ENCODE measurements around the gene ARRDC5. TPM values are rescaled to one million over a fixed set of nuclear protein-coding genes. Genes with fewer than 3 reads are reported as not detected.
A peak's percentile ranks its signal among the peaks of the same experiment; 100 is the strongest.
"Not testable (repeated sequence)": the region's sequence is repeated elsewhere in the genome, so short reads cannot be mapped to it uniquely, and the experiment has no call there.

Gene ARRDC5
- total and polyA plus RNA-seq, 5 donors from 2014 or later, result 1.1 to 6.1 (median 1.3) TPM

DNA sequence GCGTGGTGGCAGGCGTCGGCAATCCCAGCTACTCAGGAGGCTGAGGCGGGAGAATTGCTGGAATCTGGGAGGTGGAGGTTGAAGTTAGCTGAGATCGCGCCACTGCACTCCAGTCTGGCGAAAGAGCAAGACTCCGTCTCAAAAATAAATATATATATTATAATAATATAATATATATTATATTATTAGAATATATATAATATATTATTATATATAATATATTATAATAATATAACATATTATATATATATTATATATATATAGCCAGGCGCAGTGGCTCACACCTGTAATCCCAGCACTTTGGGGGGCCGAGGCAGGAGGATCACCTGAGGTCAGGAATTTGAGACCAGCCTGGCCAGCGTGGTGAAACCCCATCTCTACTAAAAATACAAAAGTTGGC lies 9.7 kb downstream of the ARRDC5 start:
- not testable (repeated sequence) for H3K36me3 ChIP-seq (ENCODE audit: control insufficient read depth, insufficient read depth, low read length); H3K4me1 Mint-ChIP-seq; ATAC-seq (ENCODE audit: low read depth in 2 of 2); H3K4me3 ChIP-seq (ENCODE audit: low read depth, low read length); H3K27ac ChIP-seq (ENCODE audit: insufficient read depth, low read length, poor library complexity, severe bottlenecking); H3K4me3 Mint-ChIP-seq; H3K27ac Mint-ChIP-seq; H3K4me1 ChIP-seq (ENCODE audit: control insufficient read depth, insufficient read depth, low read length, poor library complexity, severe bottlenecking); DNase-seq; H3K27me3 ChIP-seq (ENCODE audit: control insufficient read depth, insufficient read depth, low read length); H3K9me3 Mint-ChIP-seq; H3K9me3 ChIP-seq (ENCODE audit: control insufficient read depth in 2 of 2, low read length in 2 of 2); H3K27me3 Mint-ChIP-seq
- peaks cover 14% of the 10 kb centered on the region for H3K36me3 Mint-ChIP-seq

DNA sequence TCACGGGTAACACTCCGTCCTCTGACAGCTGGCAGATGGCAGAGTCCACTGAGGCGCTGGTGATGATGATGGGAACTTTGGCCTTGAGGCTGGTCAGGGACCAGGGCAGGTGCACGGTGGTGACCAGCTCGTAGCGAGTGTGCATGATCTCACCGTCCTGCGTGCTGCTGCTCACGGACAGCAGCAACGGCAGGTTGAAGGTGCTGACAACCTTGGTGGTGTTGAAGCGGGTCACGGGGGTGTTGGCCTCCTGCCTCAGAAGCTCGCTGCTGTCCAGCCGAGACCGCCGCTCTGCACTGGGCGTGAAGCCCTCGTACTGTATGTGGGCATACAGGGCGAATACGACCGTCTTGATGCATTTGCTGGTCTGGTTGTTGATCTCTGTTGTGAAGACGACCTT lies 11.6 kb downstream of the ARRDC5 start:
- Mint-ChIP-seq H3K4me3 (no peak overlapping the region), H3K27me3 (no peaks in the 10 kb centered on the region), H3K27ac (no peak overlapping the region), H3K36me3 (peaks cover 14% of the 10 kb centered on the region), H3K4me1 (peaks cover 0 to 6% (median 3%) of the 10 kb centered on the region in 4 donors), H3K9me3 (no peaks in the 10 kb centered on the region)
- H3K36me3 ChIP-seq (ENCODE audit: control insufficient read depth, insufficient read depth, low read length), result peaks cover 6% of the 10 kb centered on the region
- no peak overlapping the region for H3K27ac ChIP-seq (ENCODE audit: insufficient read depth, low read length, poor library complexity, severe bottlenecking)
- H3K9me3 ChIP-seq (ENCODE audit: control insufficient read depth in 2 of 2, low read length in 2 of 2), result no peaks in the 10 kb centered on the region
- DNase-seq, result no peak
- H3K4me1 ChIP-seq (ENCODE audit: control insufficient read depth, insufficient read depth, low read length, poor library complexity, severe bottlenecking), result no peaks in the 10 kb centered on the region
- H3K4me3 ChIP-seq (ENCODE audit: low read depth, low read length), result no peak overlapping the region
- no peak for ATAC-seq (ENCODE audit: low read depth in 2 of 2)
- no peaks in the 10 kb centered on the region for H3K27me3 ChIP-seq (ENCODE audit: control insufficient read depth, insufficient read depth, low read length)

DNA sequence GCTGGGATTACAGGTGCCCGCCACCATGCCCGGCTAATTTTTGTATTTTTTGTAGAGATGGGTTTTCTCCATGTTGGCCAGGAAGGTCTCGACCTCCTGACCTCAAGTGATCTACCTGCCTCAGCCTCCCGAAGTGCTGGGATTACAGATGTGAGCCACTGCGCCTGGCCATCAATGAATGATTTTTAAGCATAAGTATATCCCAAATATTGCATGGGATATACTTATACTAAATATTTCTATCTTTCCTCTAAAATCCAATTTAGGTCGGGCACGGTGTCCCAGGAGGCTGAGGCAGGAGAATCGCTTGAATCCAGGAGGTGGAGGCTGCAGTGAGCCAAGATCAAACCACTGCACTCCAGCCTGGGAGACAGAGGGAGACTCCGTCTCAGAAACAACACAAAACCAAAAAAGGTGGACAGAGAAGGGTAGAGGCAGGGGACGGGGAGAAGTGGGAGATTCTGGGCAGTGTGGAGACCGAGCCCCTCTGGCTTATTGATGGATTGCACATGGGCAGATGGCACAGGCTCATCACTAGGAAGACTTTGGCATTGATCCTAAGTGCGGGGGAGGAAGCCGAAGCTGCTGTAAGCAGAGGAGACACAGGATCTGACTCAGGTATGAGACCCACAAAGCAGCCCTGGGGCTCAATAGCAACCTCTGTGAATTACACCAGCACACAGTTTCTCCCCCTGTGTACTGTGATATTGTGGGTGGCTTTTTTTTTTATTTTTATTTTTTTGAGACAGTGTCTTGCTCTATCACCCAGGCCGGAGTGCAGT lies 13.5 kb downstream of the ARRDC5 start:
- peaks cover 11% of the 10 kb centered on the region for H3K36me3 Mint-ChIP-seq

DNA sequence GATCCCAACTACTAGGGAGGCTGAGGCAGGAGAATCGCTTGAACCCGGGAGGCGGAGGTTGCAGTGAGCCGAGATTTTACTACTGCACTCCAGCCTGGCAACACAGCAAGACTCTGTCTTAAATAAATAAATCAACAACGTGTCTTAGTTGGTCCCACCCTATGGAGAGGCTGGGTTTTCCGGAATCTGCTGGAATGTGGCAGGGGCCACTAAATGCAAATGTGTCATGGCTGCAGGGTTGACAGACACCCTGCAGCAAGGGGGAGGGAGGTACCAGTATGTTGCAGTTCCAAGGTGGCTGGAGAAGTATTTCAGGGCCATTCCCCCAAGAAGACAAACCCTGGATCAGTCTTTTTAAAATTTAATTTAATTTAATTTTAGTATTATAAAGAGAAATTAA lies 14.9 kb downstream of the ARRDC5 start:
- H3K4me1 ChIP-seq (ENCODE audit: control insufficient read depth, insufficient read depth, low read length, poor library complexity, severe bottlenecking); H3K4me3 ChIP-seq (ENCODE audit: low read depth, low read length); H3K36me3 ChIP-seq (ENCODE audit: control insufficient read depth, insufficient read depth, low read length); ATAC-seq (ENCODE audit: low read depth in 2 of 2); H3K27ac ChIP-seq (ENCODE audit: insufficient read depth, low read length, poor library complexity, severe bottlenecking); H3K27me3 Mint-ChIP-seq; H3K9me3 ChIP-seq (ENCODE audit: control insufficient read depth in 2 of 2, low read length in 2 of 2); H3K27me3 ChIP-seq (ENCODE audit: control insufficient read depth, insufficient read depth, low read length); H3K4me1 Mint-ChIP-seq; H3K4me3 Mint-ChIP-seq; H3K27ac Mint-ChIP-seq; DNase-seq; H3K9me3 Mint-ChIP-seq: not testable (repeated sequence)
- H3K36me3 Mint-ChIP-seq, result peaks cover 11% of the 10 kb centered on the region

More for the DNA sequence above, 13.5 kb downstream of the ARRDC5 start:
- H3K36me3 ChIP-seq (ENCODE audit: control insufficient read depth, insufficient read depth, low read length), result peaks cover 6% of the 10 kb centered on the region
- Mint-ChIP-seq H3K4me1 (no peaks in the 10 kb centered on the region), H3K27ac (no peak overlapping the region), H3K4me3 (peak overlapping the region in 1 of 4 donors; percentile 44), H3K27me3 (no peaks in the 10 kb centered on the region), H3K9me3 (no peaks in the 10 kb centered on the region)
- no peak overlapping the region for H3K4me3 ChIP-seq (ENCODE audit: low read depth, low read length)
- no peaks in the 10 kb centered on the region for H3K27me3 ChIP-seq (ENCODE audit: control insufficient read depth, insufficient read depth, low read length)
- ATAC-seq (ENCODE audit: low read depth in 2 of 2), result no peak
- no peak for DNase-seq
- H3K9me3 ChIP-seq (ENCODE audit: control insufficient read depth in 2 of 2, low read length in 2 of 2), result no peaks in the 10 kb centered on the region
- H3K4me1 ChIP-seq (ENCODE audit: control insufficient read depth, insufficient read depth, low read length, poor library complexity, severe bottlenecking), result no peaks in the 10 kb centered on the region
- H3K27ac ChIP-seq (ENCODE audit: insufficient read depth, low read length, poor library complexity, severe bottlenecking), result no peak overlapping the region

DNA sequence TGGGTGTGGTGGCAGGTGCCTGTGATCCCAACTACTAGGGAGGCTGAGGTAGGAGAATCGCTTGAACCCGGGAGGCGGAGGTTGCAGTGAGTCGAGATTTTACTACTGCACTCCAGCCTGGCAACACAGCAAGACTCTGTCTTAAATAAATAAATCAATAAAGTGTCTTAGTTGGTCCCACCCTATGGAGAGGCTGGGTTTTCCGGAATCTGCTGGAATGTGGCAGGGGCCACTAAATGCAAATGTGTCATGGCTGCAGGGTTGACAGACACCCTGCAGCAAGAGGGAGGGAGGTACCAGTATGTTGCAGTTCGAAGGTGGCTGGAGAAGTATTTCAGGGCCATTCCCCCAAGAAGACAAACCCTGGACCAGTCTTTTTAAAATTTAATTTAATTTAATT lies 17.7 kb downstream of the ARRDC5 start:
- H3K36me3 Mint-ChIP-seq; DNase-seq; H3K27me3 ChIP-seq (ENCODE audit: control insufficient read depth, insufficient read depth, low read length); H3K9me3 ChIP-seq (ENCODE audit: control insufficient read depth in 2 of 2, low read length in 2 of 2); H3K27me3 Mint-ChIP-seq; H3K4me3 ChIP-seq (ENCODE audit: low read depth, low read length); H3K4me1 Mint-ChIP-seq; H3K27ac ChIP-seq (ENCODE audit: insufficient read depth, low read length, poor library complexity, severe bottlenecking); ATAC-seq (ENCODE audit: low read depth in 2 of 2); H3K4me1 ChIP-seq (ENCODE audit: control insufficient read depth, insufficient read depth, low read length, poor library complexity, severe bottlenecking); H3K4me3 Mint-ChIP-seq; H3K9me3 Mint-ChIP-seq; H3K27ac Mint-ChIP-seq; H3K36me3 ChIP-seq (ENCODE audit: control insufficient read depth, insufficient read depth, low read length): not testable (repeated sequence)

DNA sequence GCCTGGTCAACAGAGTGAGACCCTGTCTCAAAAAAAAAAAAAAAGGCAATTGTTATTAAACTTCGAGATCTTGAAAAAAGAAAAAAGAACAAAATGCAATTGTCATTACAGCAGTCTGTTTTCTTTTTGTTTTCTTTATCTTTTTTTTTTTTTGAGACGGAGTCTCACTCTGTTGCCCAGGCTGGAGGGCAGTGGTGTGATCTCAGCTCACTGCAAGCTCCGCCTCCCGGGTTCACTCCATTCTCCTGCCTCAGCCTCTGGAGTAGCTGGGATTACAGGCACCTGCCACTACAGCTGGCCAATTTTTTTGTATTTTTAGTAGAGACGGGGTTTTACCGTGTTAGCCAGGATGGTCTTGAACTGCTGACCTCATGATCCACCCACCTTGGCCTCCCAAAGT lies 19.8 kb downstream of the ARRDC5 start:
- H3K9me3 Mint-ChIP-seq; H3K27ac ChIP-seq (ENCODE audit: insufficient read depth, low read length, poor library complexity, severe bottlenecking); H3K27me3 ChIP-seq (ENCODE audit: control insufficient read depth, insufficient read depth, low read length); DNase-seq; H3K36me3 Mint-ChIP-seq; H3K27ac Mint-ChIP-seq; ATAC-seq (ENCODE audit: low read depth in 2 of 2); H3K4me3 ChIP-seq (ENCODE audit: low read depth, low read length); H3K27me3 Mint-ChIP-seq; H3K36me3 ChIP-seq (ENCODE audit: control insufficient read depth, insufficient read depth, low read length); H3K4me1 Mint-ChIP-seq; H3K4me3 Mint-ChIP-seq; H3K9me3 ChIP-seq (ENCODE audit: control insufficient read depth in 2 of 2, low read length in 2 of 2); H3K4me1 ChIP-seq (ENCODE audit: control insufficient read depth, insufficient read depth, low read length, poor library complexity, severe bottlenecking): not testable (repeated sequence)

GRCh38 chr19:4879041-4879440 lies 23.7 kb downstream of the ARRDC5 start:
- Mint-ChIP-seq H3K4me1 (peaks cover 0 to 8% (median 0%) of the 10 kb centered on the region in 4 donors), H3K4me3 (no peak overlapping the region), H3K27ac (peak overlapping the region in 1 of 3 donors; percentile 25), H3K9me3 (no peaks in the 10 kb centered on the region), H3K27me3 (peaks cover 8% of the 10 kb centered on the region), H3K36me3 (no peaks in the 10 kb centered on the region)
- Histone ChIP-seq H3K36me3 (ENCODE audit: control insufficient read depth, insufficient read depth, low read length) (no peaks in the 10 kb centered on the region), H3K9me3 (ENCODE audit: control insufficient read depth in 2 of 2, low read length in 2 of 2) (no peaks in the 10 kb centered on the region), H3K4me3 (ENCODE audit: low read depth, low read length) (no peak overlapping the region), H3K4me1 (ENCODE audit: control insufficient read depth, insufficient read depth, low read length, poor library complexity, severe bottlenecking) (peaks cover 11% of the 10 kb centered on the region), H3K27me3 (ENCODE audit: control insufficient read depth, insufficient read depth, low read length) (no peaks in the 10 kb centered on the region), H3K27ac (ENCODE audit: insufficient read depth, low read length, poor library complexity, severe bottlenecking) (no peak overlapping the region)
- no peak for DNase-seq
- ATAC-seq (ENCODE audit: low read depth in 2 of 2), result no peak

- H3K4me3 ChIP-seq (ENCODE audit: low read depth, low read length), result no peak overlapping the region
- no peak overlapping the region for H3K27ac ChIP-seq (ENCODE audit: insufficient read depth, low read length, poor library complexity, severe bottlenecking)
- Mint-ChIP-seq H3K27ac (peak overlapping the region in 1 of 3 donors; percentile 25), H3K36me3 (no peaks in the 10 kb centered on the region), H3K9me3 (peaks cover 0 to under 1% (median 0%) of the 10 kb centered on the region in 7 donors), H3K27me3 (peaks cover 12% of the 10 kb centered on the region), H3K4me1 (peaks cover 0 to 8% (median 0%) of the 10 kb centered on the region in 4 donors), H3K4me3 (no peak overlapping the region)
- peaks cover 11% of the 10 kb centered on the region for H3K4me1 ChIP-seq (ENCODE audit: control insufficient read depth, insufficient read depth, low read length, poor library complexity, severe bottlenecking)
- H3K27me3 ChIP-seq (ENCODE audit: control insufficient read depth, insufficient read depth, low read length), result no peaks in the 10 kb centered on the region
- ATAC-seq (ENCODE audit: low read depth in 2 of 2) (no peak), DNase-seq (no peak)
- no peaks in the 10 kb centered on the region for H3K36me3 ChIP-seq (ENCODE audit: control insufficient read depth, insufficient read depth, low read length)
- no peaks in the 10 kb centered on the region for H3K9me3 ChIP-seq (ENCODE audit: control insufficient read depth in 2 of 2, low read length in 2 of 2)
Measured at GRCh38 chr19:4878491-4878968, 24.2 kb downstream of the ARRDC5 start.

All from CD4-positive, CD25-positive, alpha-beta regulatory T cell (primary cell).